Measurements from ENCODE around the gene RARA.

DNA sequence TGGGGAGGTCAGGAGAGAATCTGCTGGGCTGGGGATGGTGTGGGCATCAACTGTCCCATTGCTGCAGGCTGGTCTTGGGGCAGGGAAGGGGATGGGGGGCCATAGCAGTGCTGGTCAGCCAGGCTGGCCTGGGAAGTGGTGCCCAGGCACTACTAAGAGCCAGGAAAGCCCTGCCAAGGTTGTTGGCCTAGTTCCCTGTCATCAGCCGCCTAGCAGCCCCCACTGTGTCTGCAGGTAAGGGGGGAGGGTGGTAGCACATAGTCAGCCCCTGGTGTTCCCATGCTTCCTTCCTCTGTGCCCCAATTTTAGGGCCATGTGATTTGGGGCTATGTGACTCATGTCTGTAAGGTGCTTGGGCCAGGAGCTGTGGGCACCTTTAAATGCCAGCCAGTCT, 37.8 kb downstream of the RARA start:
- TF ChIP-seq YY1 (IDR thresholded peaks at IDR 0.05; ENCODE audit: insufficient read depth, insufficient read length): no peak
- no peak for TF ChIP-seq ZNF274 (IDR thresholded peaks at IDR 0.05; ENCODE audit: low read depth, low read length)
- no peak for TF ChIP-seq SUZ12 (IDR thresholded peaks at IDR 0.05; ENCODE audit: extremely low read depth, insufficient read depth, insufficient read length)
